Cardiac muscle cell (in vitro differentiated cells and primary cell): ENCODE results near the gene RAB37. TPM values are rescaled to one million over a fixed set of nuclear protein-coding genes. Genes with fewer than 3 reads are reported as not detected.

Experiments used
- DNase-seq, 2 donors: peaks; one replicate each; pipeline versions ENCODE4 v3.0.0 to v3.0.0-alpha.2; 2010 to 2017; ENCODE audit warnings: low read depth in 1 of 2, low spot score in 1 of 2
- H3K27ac ChIP-seq: fragments of 200-600 bp; sonication (generic); 2 replicates; pipeline ENCODE4 v1.5.1; 2016
- H3K27me3 ChIP-seq: fragments of 200-600 bp; sonication (generic); 2 replicates; pipeline ENCODE4 v1.6.0; 2016; ENCODE audit warnings: control low read depth
- H3K36me3 ChIP-seq: fragments of 200-600 bp; sonication (generic); 2 replicates; pipeline ENCODE4 v1.5.1; 2016; ENCODE audit warnings: control low read depth
- H3K4me1 ChIP-seq: fragments of 200-600 bp; sonication (generic); 2 replicates; pipeline ENCODE4 v1.8.1; 2017; ENCODE audit warnings: low read depth, mild to moderate bottlenecking, mixed run types
- H3K4me3 ChIP-seq: fragments of 200-600 bp; sonication (generic); 2 replicates; pipeline ENCODE4 v1.5.1; 2016; ENCODE audit warnings: mild to moderate bottlenecking
- H3K9me3 ChIP-seq: fragments of 200-600 bp; sonication (generic); 2 replicates; pipeline ENCODE4 v1.5.1; 2017; ENCODE audit warnings: low read depth, mild to moderate bottlenecking, control low read depth
- polyA plus RNA-seq: library from polyadenylated mRNA; unstranded; fragments of >200 nt; fragmentation: Nextera tagmentation; extraction: Ambion mirVana; gene quantifications from 2 replicates; pipeline ENCODE4 v1.2.1, GENCODE V29; 2016
- total RNA-seq: library from RNA; depleted of rRNA; stranded (reverse); fragments of >200 nt; gene quantifications from 2 replicates; pipeline ENCODE4 v1.2.3, GENCODE V29; 2016
- TF ChIP-seq, protein P1 (sequence below): IDR thresholded peaks from 2 replicates; pipeline ENCODE4 v1.5.1; 2012; ENCODE audit warnings: low read depth, mild to moderate bottlenecking, low read length

RAB37 gene
- total and polyA plus RNA-seq, 2 experiments from 2014 or later = 3.4 to 4.9 TPM

DNA sequence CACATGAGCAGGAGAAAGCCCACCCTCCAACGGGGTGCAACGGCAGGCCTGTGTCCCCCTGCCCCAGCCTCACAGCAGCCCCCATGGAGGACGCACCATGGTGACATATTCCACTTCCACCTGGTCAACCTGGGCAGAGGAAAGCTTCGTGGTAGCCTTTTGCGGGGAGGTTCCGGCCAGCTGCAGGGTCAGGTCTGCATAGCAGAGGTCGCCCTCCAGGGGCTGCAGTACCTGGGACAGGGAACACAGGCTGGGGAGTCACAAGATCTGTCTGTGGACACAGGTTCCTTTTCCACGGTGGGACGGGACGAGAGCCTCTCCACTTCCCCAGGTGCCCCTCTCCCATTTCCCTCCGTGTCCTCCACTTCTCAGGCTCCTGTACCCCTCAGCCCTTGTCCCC is 41.4 kb upstream of the RAB37 start:
- Histone ChIP-seq H3K9me3 (no peaks in the 10 kb centered on the region), H3K27ac (no peak overlapping the region), H3K27me3 (peaks cover 4% of the 10 kb centered on the region), H3K4me1 (no peaks in the 10 kb centered on the region), H3K4me3 (no peak overlapping the region), H3K36me3 (no peaks in the 10 kb centered on the region)
- TF ChIP-seq, protein P1, sequence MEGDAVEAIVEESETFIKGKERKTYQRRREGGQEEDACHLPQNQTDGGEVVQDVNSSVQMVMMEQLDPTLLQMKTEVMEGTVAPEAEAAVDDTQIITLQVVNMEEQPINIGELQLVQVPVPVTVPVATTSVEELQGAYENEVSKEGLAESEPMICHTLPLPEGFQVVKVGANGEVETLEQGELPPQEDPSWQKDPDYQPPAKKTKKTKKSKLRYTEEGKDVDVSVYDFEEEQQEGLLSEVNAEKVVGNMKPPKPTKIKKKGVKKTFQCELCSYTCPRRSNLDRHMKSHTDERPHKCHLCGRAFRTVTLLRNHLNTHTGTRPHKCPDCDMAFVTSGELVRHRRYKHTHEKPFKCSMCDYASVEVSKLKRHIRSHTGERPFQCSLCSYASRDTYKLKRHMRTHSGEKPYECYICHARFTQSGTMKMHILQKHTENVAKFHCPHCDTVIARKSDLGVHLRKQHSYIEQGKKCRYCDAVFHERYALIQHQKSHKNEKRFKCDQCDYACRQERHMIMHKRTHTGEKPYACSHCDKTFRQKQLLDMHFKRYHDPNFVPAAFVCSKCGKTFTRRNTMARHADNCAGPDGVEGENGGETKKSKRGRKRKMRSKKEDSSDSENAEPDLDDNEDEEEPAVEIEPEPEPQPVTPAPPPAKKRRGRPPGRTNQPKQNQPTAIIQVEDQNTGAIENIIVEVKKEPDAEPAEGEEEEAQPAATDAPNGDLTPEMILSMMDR = no peak
- no peak for DNase-seq

GRCh38 chr17:74697515-74697914 is 39.5 kb upstream of the RAB37 start:
- H3K27ac ChIP-seq = no peak overlapping the region
- TF ChIP-seq, protein P1 = no peak
- H3K36me3 ChIP-seq = no peaks in the 10 kb centered on the region
- H3K4me1 ChIP-seq = no peaks in the 10 kb centered on the region
- H3K4me3 ChIP-seq = no peak overlapping the region
- no peak for DNase-seq
- H3K27me3 ChIP-seq = peaks cover 4% of the 10 kb centered on the region
- H3K9me3 ChIP-seq = no peaks in the 10 kb centered on the region

GRCh38 chr17:74698069-74698468 is 39.0 kb upstream of the RAB37 start:
- no peaks in the 10 kb centered on the region for H3K4me1 ChIP-seq
- H3K27ac ChIP-seq = no peak overlapping the region
- H3K4me3 ChIP-seq = no peak overlapping the region
- no peaks in the 10 kb centered on the region for H3K9me3 ChIP-seq
- H3K36me3 ChIP-seq = no peaks in the 10 kb centered on the region
- peaks cover 3% of the 10 kb centered on the region for H3K27me3 ChIP-seq
- TF ChIP-seq, protein P1 = no peak
- DNase-seq = no peak

DNA sequence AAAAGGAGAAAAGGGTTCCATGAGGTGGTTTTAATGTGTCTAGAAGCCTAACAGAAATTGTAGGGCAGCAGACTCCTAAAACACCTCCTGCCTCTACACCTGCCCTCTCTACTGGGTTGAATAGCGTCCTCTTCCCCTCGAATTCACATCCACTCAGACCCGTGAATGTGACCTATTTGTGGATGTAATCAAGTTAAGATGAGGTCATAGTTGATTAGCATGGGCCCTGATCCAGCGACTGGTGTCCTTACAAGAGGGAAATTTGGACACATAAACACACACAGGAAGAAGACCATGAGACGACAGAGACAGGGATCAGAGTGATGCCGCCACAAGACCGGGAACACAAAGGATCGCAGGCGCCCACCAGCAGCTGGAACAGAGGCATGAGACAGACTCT is 37.8 kb upstream of the RAB37 start:
- Histone ChIP-seq H3K27me3 (no peaks in the 10 kb centered on the region), H3K27ac (no peak overlapping the region), H3K4me1 (no peaks in the 10 kb centered on the region), H3K4me3 (no peak overlapping the region), H3K9me3 (no peaks in the 10 kb centered on the region), H3K36me3 (no peaks in the 10 kb centered on the region)
- TF ChIP-seq, protein P1 = no peak
- no peak for DNase-seq

- TF ChIP-seq, protein P1 = no peak
- no peaks in the 10 kb centered on the region for H3K9me3 ChIP-seq
- no peak for DNase-seq
- no peaks in the 10 kb centered on the region for H3K4me1 ChIP-seq
- H3K4me3 ChIP-seq = no peak overlapping the region
- no peaks in the 10 kb centered on the region for H3K36me3 ChIP-seq
- H3K27ac ChIP-seq = no peak overlapping the region
- H3K27me3 ChIP-seq = no peaks in the 10 kb centered on the region
Observed at GRCh38 chr17:74702116-74702871, 34.8 kb upstream of the RAB37 start.

DNA sequence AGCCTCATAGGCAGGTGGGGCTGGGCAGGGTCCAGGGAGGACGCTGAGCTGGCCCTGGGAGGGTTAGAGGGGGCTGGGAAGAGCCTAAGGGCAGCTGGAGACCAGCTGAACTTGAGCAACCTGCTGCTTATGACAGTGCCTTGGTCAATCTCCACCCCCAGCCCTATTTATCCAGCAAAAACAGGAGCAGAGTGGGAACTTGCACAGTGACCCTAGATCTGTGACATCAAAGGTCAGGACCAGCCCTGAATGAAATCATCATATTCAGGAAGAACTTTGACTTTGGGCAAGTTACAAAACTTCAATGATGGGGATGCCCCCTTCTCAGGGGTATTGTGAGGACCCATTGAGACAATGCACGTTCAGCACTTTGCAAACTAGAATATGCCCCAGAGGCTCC is 33.7 kb upstream of the RAB37 start:
- no peak overlapping the region for H3K27ac ChIP-seq

More for the DNA sequence above, 33.7 kb upstream of the RAB37 start:
- TF ChIP-seq, protein P1 = no peak
- no peaks in the 10 kb centered on the region for H3K9me3 ChIP-seq
- no peaks in the 10 kb centered on the region for H3K27me3 ChIP-seq
- H3K36me3 ChIP-seq = no peaks in the 10 kb centered on the region
- H3K4me1 ChIP-seq = no peaks in the 10 kb centered on the region
- H3K4me3 ChIP-seq = no peak overlapping the region
- DNase-seq = no peak
